GM23338 (cell line): ENCODE measurements around the gene GPC5. TPM values are rescaled to one million over a fixed set of nuclear protein-coding genes. Genes with fewer than 3 reads are reported as not detected.

Experiments used
- ATAC-seq: fragments of 200-7000 bp; cut with Tn5 transposase; 3 replicates; pipeline ENCODE4 v1.9.1; 2020
- DNase-seq: peaks from one replicate; pipeline ENCODE4 v3.0.0-alpha.2; 2015; ENCODE audit warnings: low spot score
- H2AFZ ChIP-seq: fragments of 200-600 bp; sonication (generic); 2 replicates; pipeline ENCODE4 v1.8.0; 2016; ENCODE audit warnings: antibody characterized with exemption, mild to moderate bottlenecking, moderate library complexity
- H3F3A ChIP-seq: fragments of 200-600 bp; sonication (generic); replicated peaks from 2 replicates; pipeline ENCODE4 v1.8.0; 2017; ENCODE audit warnings: antibody characterized with exemption, mixed run types, low read depth
- H3K27ac ChIP-seq: fragments of 200-600 bp; sonication (generic); 2 replicates; pipeline ENCODE4 v1.6.1; 2016; ENCODE audit warnings: low read depth
- H3K27me3 ChIP-seq: fragments of 200-600 bp; sonication (generic); 2 replicates; pipeline ENCODE4 v1.8.0; 2016; ENCODE audit warnings: mild to moderate bottlenecking, mixed run types, moderate library complexity; ENCODE audit not compliant: insufficient read depth
- H3K36me3 ChIP-seq: fragments of 200-600 bp; sonication (generic); 2 replicates; pipeline ENCODE4 v1.8.0; 2016; ENCODE audit warnings: mild to moderate bottlenecking; ENCODE audit not compliant: insufficient read depth
- H3K4me1 ChIP-seq: fragments of 200-600 bp; sonication (generic); 2 replicates; pipeline ENCODE4 v1.8.0; 2016; ENCODE audit warnings: mild to moderate bottlenecking, moderate library complexity; ENCODE audit not compliant: insufficient read depth
- H3K4me2 ChIP-seq: fragments of 200-600 bp; sonication (generic); 2 replicates; pipeline ENCODE4 v1.7.1; 2017; ENCODE audit warnings: mixed run types
- H3K4me3 ChIP-seq: fragments of 200-600 bp; sonication (generic); 2 replicates; pipeline ENCODE4 v1.6.1; 2016; ENCODE audit warnings: mixed run types
- H3K79me2 ChIP-seq: fragments of 200-600 bp; sonication (generic); replicated peaks from 2 replicates; pipeline ENCODE4 v1.8.0; 2017; ENCODE audit warnings: mild to moderate bottlenecking; ENCODE audit not compliant: insufficient read depth
- H3K9me2 ChIP-seq: fragments of 200-600 bp; sonication (generic); 2 replicates; pipeline ENCODE4 v1.8.0; 2017; ENCODE audit not compliant: insufficient read depth
- H4K20me1 ChIP-seq: fragments of 200-600 bp; sonication (generic); replicated peaks from 2 replicates; pipeline ENCODE4 v1.8.0; 2017; ENCODE audit warnings: mild to moderate bottlenecking; ENCODE audit not compliant: insufficient read depth
- H3K27ac Mint-ChIP-seq: 2 replicates; pipeline ENCODE4 v1.8.0; 2020; ENCODE audit warnings: inconsistent platforms, mild to moderate bottlenecking, moderate library complexity, mixed read lengths
- H3K27me3 Mint-ChIP-seq: 3 replicates; pipeline ENCODE4 v1.8.0; 2022; ENCODE audit warnings: low read depth, mild to moderate bottlenecking, moderate library complexity, mixed read lengths, inconsistent platforms; ENCODE audit not compliant: insufficient read depth, poor library complexity
- H3K36me3 Mint-ChIP-seq: 3 replicates; pipeline ENCODE4 v1.8.0; 2021; ENCODE audit warnings: low read depth, mild to moderate bottlenecking, inconsistent platforms, moderate library complexity, mixed read lengths
- H3K4me1 Mint-ChIP-seq: 3 replicates; pipeline ENCODE4 v1.8.0; 2020; ENCODE audit warnings: mild to moderate bottlenecking, inconsistent platforms, mixed read lengths
- H3K4me3 Mint-ChIP-seq: 3 replicates; pipeline ENCODE4 v1.8.0; 2021; ENCODE audit warnings: moderate library complexity, mild to moderate bottlenecking, inconsistent platforms, mixed read lengths
- H3K9me3 Mint-ChIP-seq: 3 replicates; pipeline ENCODE4 v1.8.0; 2020; ENCODE audit warnings: moderate library complexity, mild to moderate bottlenecking, inconsistent platforms, mixed read lengths
- ZNF462 ChIP-seq: fragments of 250-450 bp; sonication (Bioruptor Pico); IDR thresholded peaks from 2 replicates; pipeline ENCODE4 v1.5.0; 2020; ENCODE audit warnings: mild to moderate bottlenecking, moderate library complexity
- polyA plus RNA-seq: library from polyadenylated mRNA; unstranded; fragments of >200 nt; fragmentation: Nextera tagmentation; extraction: Ambion mirVana; gene quantifications from 2 replicates; pipeline ENCODE4 v1.2.1, GENCODE V29; 2016
- total RNA-seq: library from RNA; depleted of rRNA; stranded (reverse); fragments of >200 nt; shearing (Covaris generic); gene quantifications from 2 replicates; pipeline ENCODE4 v1.2.3, GENCODE V29; 2014

Gene GPC5
- total and polyA plus RNA-seq, 2 experiments from 2014 or later: 0.95 to 1.1 TPM

GRCh38 chr13:92463134-92463533 lies 1064.7 kb downstream of the GPC5 start:
- no peak for ATAC-seq
- H2AFZ ChIP-seq: no peak overlapping the region

More at GRCh38 chr13:92463134-92463533, 1064.7 kb downstream of the GPC5 start:
- Mint-ChIP-seq H3K36me3 (no peaks in the 10 kb centered on the region), H3K4me1 (no peaks in the 10 kb centered on the region), H3K4me3 (no peak overlapping the region), H3K9me3 (no peaks in the 10 kb centered on the region), H3K27me3 (no peaks in the 10 kb centered on the region), H3K27ac (no peak overlapping the region)
- Histone ChIP-seq H3K36me3 (no peaks in the 10 kb centered on the region), H3K4me2 (no peak overlapping the region), H3K4me1 (no peaks in the 10 kb centered on the region), H3K79me2 (no peaks in the 10 kb centered on the region), H4K20me1 (no peaks in the 10 kb centered on the region), H3F3A (no peaks in the 10 kb centered on the region), H3K27me3 (no peaks in the 10 kb centered on the region), H3K9me2 (no peaks in the 10 kb centered on the region), H3K4me3 (no peak overlapping the region), H3K27ac (no peak overlapping the region)
- DNase-seq: no peak
- no peak for TF ChIP-seq ZNF462 (CRISPR knock-in tag)
